Measurements from ENCODE around the gene PSMC3IP.

- TF ChIP-seq POLR2A (IDR thresholded peaks at IDR 0.05; ENCODE audit: extremely low read depth, insufficient read length) (no peak), CTCF (IDR thresholded peaks at IDR 0.05; ENCODE audit: low read depth, low read length) (no peak), MAX (IDR thresholded peaks at IDR 0.05; ENCODE audit: low read depth, low read length) (no peak), MYC (IDR thresholded peaks at IDR 0.05; ENCODE audit: low read depth, low read length) (no peak)
Observed at GRCh38 chr17:42526031-42526444, 51.5 kb downstream of the PSMC3IP start.

Data from NB4 (cell line).